ENCODE results near the gene DCAF4. TPM values are rescaled to one million over a fixed set of nuclear protein-coding genes. Genes with fewer than 3 reads are reported as not detected.

The DCAF4 gene, protein sequence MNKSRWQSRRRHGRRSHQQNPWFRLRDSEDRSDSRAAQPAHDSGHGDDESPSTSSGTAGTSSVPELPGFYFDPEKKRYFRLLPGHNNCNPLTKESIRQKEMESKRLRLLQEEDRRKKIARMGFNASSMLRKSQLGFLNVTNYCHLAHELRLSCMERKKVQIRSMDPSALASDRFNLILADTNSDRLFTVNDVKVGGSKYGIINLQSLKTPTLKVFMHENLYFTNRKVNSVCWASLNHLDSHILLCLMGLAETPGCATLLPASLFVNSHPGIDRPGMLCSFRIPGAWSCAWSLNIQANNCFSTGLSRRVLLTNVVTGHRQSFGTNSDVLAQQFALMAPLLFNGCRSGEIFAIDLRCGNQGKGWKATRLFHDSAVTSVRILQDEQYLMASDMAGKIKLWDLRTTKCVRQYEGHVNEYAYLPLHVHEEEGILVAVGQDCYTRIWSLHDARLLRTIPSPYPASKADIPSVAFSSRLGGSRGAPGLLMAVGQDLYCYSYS
- total RNA-seq: 3.7 and 6.7 TPM in 2 replicates

DNA sequence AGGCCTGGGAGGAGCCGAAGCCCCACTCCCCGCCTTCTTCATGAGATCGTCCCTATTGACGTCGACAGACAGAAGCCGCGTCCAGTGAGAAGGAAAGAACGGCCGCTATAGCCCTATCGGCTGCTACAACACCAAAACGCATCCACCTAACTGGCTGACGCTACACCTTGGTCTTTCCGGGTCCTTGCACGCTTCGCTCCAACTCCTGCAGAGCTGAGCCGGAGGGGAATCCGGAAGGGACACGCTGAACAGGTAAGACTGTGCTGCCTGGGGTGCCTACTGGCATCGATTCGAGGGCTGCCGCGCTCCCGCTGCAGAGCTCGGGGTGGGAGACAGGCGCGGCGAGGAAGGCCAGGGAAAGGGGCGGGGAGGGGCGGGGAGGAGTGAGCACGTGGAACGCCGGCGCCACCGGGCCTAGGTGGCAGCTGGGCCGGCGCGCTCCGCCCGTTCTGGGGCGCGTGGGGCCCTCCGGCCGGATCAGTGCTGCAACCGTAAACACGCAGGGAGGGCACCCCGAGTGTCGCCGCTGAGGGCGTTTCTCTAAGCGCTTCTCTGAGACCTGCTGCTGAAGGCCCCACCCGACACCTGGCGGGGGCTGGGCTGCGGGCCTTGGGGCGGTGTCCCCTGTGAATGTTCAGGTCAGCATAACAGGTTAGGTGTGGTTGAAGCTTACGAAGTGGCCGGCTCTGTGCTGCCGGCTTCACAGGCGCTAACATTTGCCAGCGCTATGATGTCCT, at the start of gene DCAF4:
DCAF4 (plus strand) TSS at position 173 of the 737 bp plus-strand sequence. CDS start 11,515 bp downstream, outside the sequence.
- peak; percentile 98 for DNase-seq (ENCODE audit: low read depth in 2 of 2)

DNA sequence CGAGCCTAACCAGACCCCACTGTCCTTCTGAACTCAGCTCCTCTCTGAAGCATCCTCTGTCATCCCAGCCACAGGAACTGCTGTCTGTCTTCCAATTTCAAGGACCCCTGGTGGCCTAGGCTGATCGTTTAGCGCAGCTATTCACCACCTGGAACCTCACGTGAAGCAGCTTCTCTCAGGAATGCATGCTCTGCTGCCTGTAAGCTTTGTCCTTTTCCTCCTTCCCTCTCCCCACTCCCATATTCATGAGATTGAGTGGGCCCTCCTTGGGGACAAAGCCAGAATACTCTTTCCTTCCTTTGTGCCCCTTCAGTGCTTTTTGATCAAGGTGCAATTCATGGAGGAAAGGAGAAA, 49.6 kb upstream of the DCAF4 start:
- no peak for DNase-seq (ENCODE audit: low read depth in 2 of 2)

DNA sequence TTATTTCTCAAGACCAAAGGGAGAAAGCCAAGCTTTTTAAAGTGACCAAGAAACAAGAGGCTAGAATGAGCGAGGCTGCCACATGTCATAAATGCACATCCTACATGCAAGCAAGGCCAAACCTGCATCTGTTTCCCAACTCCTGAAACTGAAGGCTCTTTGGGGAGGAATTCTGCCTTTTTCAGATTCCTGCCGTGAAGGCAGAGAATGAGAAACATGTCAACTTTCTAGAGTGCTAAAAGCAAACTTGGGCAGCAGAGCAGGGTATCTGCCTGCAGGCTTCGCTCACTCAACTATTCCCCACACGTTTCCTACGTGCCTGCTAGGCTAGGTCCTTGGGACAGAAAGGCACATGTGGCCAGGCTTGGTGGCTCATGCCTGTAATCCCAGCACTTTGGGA, 47.5 kb upstream of the DCAF4 start:
- DNase-seq (ENCODE audit: low read depth in 2 of 2): no peak

DNA sequence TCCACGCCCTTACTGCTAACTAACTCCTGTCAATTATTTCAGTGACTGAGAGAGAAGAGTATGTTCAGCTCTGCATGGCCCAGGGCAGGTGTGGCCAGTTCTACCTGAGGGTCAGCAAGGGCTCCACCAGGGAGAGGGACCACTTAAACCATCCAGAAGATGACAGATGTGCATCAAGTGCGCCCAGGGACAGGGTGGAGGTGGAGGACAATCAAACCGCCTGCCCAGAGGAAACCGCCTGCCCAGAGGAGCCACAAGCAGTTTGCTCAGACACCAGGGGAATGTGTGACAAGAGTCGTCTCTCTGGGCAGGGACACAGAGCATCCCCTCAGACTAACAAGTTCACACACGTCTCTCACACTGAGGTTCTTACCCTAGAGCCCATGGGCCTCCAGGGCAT, 46.8 kb upstream of the DCAF4 start:
- DNase-seq (ENCODE audit: low read depth in 2 of 2): no peak

DNA sequence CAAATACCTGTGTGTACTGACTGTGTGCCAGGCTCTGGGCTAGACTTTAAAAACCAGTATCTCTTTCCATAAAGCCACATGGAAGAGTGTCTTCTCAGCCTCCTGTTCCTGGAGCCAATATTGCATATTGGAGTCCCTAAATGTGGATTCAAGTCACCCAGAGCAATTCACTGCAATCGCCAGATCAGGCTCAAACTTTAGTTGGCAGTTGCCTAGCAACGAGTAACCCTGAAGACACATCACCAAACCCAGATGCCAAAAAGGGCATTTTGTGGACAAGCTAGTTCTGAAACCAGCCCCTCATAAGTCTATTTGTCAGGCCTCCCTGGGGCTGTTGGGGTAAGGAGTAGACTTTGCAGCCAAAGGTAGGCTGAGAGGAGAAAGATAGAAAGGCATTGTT, 46.1 kb upstream of the DCAF4 start:
- DNase-seq (ENCODE audit: low read depth in 2 of 2): no peak

DNA sequence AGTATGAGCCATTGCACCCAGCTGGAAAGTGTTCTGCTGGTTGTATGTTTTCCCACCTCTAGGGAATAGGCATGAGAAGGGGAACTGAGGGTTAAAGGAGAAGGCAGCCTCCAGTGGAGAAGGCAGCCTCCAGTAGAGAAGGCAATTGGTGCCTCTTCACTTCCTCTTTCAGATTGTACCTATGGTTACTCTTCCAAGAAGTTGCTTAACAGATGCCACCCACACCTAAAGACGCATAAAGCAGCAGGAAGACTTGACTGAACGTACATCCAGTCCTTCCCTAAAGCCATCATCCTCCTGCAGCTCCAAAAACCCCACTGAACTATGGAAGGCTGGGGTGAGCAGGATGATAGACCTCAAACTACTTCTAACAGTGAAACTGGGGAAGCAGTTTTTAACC, 45.4 kb upstream of the DCAF4 start:
- no peak for DNase-seq (ENCODE audit: low read depth in 2 of 2)

DNA sequence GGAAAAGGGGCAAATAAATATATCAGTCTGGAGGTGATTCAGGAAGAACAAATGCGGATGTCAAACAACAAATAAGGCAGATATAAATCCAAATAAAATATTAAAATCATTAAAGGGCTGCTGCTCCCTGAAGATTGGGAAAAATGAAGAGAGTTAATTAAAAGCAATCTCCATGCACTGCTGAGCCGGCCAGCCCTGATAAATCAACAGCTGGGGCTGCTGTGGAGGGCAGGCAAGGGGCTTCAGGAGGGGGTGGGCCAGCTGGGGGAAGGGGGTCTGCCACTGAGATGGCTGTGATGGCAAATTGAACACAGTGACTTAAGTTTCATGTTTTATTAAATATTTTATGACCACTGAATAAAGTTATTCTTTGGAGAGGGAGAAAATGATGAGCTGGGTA, 44.7 kb upstream of the DCAF4 start:
- DNase-seq (ENCODE audit: low read depth in 2 of 2): no peak

DNA sequence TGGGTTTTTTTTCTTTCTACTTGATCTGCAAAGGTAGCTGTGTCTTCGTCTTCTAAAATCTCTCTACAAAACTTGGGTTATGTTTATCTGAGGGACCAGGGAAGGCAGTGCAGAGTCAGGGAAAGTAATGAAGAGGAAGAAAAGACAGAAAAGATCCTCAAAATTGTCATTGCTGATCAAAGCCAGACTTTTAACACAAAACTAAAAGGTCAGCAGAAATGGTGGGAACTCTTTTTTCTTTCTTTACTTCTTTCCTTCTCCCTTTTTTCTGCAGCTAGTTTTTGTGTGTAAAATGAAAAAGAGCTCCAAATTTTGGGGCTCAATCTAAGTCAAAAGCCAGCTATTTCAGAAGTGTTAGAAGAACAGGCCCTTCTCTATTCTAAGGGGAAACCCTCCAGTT, 44.2 kb upstream of the DCAF4 start:
- no peak for DNase-seq (ENCODE audit: low read depth in 2 of 2)

DNA sequence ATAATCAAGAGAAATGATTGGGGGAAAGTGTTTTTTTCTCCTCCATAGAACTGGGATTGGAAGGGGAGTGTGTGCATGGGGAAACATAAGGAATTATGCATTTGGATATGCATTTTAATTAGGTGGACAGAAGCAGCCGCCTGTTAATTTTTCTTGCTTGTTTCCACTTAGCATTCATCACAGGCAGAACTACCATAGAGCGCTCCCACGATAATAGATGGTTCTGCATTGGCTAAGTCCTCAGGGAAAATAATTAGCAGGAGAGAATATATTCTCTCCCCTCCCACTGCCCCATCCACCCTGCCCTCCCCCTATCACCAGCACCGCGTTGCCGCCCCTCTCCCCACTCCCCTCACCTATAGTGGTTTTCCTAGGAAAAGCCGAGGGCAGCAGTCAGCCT, 43.8 kb upstream of the DCAF4 start:
- no peak for DNase-seq (ENCODE audit: low read depth in 2 of 2)

DNA sequence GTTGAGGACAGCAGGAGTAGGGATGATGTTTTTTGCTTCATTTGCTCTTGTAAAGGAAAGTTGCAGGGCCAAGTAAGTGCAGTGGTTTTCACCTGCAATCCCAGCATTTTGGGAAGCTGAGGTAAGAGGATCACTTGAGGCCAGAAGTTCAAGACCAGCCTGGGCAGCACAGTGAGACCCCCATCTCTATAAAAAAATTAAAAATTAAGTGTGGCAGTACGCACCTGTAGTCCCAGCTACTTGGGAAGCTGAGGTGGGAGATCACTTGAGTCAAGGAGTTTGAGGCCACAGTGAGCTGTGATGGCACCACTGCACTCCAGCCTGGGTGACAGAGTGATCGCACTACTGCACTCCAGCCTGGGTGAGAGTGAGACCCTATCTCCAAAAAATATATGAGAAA, 43.2 kb upstream of the DCAF4 start:
- DNase-seq (ENCODE audit: low read depth in 2 of 2): no peak

DNA sequence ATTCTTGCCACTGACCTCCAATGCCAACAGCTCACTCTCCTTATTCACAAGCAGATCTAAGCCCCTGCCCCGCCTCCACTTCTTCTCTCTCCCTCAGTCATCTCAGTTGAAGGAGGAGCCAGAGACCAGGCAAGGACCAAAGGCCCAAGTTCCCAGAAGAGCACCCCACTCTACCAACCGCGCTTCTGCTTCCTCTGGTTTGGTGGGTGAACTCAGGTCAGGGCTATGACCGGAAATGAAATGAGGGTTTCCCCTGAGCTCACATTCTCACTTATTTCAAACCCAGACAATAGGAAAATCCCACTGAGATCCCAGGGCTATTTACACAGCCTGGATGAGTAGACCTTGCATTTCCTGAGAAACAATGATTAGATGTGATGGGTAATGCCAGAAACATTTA, 42.3 kb upstream of the DCAF4 start:
- peak; percentile 65 to 94 for DNase-seq (ENCODE audit: low read depth in 2 of 2)

DNA sequence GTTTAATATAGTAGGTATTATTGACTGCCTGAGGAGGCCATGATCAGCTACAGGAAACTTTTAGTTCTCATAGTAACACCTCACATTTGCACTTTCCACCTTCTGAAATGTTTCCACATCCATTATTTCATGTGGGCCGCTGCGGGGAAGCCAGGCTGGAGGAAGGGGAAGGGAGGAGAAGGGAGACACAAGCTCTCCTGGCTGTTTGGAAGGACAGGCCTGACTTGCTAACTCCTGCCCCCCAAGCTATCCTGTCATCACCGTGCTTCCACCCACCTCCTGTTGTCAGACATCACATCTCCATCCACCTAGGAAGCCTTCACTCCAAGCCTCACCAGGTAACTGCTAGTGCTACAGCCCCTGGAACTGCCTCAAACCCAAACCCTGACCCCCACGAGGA, 41.9 kb upstream of the DCAF4 start:
- DNase-seq (ENCODE audit: low read depth in 2 of 2): no peak

DNA sequence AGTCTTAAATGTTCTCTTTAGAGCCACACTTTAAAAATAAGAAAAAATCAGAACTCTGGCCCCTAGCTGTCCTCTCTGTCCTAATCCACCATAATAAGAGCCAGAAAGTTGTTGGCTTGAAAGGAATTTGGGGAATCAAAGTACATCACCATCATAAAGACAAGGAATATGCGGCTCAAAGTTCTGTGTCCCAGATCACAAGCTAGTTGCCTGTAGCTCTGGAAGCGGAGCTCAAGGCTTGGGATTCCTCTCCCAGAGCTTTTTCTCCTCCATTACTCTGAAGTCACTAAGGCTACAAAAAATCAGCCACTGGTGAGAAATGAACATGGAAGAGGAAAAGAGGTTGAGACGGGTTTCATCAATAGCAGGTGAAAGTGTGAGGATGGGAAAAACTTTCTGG, 38.8 kb upstream of the DCAF4 start:
- DNase-seq (ENCODE audit: low read depth in 2 of 2): no peak

DNA sequence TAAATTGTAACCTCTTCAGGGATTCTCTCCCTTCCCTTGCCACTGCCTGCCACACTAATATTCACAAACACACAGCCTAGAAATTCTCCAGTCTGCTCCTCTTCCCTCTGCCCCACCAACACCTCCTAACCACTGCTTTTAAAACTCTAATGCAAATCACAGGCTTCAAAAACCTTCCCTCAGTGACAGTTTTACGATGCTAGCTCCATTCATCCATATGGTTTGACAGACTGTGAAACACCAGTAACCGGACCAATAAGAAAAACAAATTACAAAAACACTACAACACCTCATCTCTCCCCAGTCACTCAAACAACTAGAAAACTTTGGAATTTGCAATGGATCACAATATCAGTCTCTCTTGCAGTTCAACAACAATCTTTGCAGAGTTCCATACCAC, 38.1 kb upstream of the DCAF4 start:
- DNase-seq (ENCODE audit: low read depth in 2 of 2): no peak

DNA sequence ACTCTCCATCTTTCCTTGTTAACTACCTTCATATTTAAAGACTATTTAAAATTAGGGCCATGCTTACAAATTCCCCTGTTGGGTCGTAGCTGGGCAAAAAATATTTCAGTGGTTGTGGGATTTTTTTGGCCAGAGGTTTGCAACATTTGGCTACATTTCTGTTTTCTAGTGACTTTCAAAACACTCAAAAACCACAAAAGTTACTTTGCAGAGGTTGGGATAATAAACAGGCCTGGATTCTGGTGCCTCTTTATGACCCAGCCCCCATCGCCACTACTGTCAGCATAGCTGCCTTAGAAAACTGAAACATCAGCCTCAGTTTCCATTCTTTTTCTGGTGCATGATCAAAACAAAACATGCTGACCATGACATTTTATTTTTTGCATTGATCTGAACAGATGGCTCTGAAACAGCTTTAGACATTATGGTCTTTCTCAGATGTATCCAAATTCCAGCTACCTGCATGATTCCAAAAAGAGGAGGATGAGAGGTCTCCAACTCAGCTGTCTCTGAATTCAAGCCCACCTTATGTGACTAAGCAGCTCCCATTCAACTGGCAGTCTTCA, 37.5 kb upstream of the DCAF4 start:
- DNase-seq (ENCODE audit: low read depth in 2 of 2): no peak

DNA sequence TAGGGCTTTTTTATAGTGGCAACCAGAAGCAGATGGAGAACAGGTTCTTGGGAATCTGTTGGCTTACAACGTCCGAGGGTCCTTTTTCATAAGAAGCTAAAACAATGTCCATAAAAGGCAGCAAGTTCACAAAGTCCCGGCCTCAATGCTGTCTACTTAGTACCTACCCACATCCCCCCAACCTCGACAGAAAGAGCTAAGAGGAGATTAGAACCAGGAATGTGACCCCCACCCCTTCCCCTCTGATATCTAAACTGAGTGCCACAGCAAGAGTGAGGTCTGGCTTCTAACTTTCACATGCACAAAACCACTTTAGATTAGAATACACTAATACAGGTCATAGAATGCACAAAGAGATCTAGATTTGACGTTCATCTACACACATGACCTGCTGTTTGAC, 36.9 kb upstream of the DCAF4 start:
- DNase-seq (ENCODE audit: low read depth in 2 of 2): no peak

DNA sequence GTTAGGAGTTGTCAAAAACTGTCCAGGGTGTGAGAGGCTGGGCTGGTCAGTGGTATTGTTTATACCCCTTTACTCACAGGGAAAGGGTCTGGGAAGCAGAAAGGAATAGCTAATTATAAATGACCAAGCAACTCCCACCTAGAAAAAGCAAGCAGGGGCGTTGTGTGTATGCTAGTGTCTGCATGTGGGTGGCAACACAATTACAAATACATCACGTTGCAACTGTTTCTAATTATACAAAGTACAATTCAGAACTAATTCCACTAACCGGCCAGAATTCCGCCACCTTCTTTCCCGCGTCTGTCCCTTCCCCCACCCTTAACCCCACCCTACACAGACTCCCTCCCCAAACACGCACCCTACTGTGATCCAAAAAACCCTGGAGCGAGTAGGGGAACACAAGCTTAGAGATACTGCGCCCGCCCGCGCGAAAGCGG, 34.6 kb upstream of the DCAF4 start:
- DNase-seq (ENCODE audit: low read depth in 2 of 2): no peak

DNA sequence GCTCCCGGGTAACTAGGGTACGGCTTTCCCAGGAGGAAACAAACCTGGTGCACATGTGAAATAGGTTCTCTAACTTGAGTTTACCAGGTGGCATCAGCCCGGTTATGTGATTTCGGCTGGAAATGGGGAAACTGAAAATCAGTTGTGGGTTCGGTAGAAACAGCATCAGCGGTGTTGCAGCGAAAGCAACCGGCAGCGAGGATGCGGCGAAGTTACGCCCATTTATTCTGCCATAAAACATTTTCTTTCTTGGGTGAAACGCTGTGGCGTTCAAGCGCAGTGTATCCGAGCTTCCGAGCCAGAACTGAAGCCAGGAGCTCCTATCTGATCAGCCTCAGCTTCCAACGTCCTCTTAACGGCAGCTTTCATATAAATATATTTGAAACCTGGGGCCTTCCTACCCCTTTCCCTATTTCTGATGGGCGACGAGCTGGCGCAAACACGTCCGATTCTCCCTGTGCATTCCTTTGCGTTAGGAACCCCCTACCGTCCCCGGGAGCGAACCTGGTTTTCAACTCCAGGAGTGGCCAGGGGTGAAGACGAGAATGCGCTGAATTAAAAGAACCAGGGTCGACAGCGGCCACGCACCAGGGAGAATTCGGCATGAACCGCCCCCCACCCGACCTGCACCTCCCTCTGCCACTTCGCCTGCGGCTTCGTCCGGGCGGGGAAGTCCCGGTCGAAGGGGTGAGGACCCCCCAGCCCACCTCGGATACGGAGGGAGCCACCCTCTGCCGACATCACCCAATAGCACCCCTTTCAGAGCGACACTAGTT, 34.0 kb upstream of the DCAF4 start:
- peak; percentile 32 to 53 for DNase-seq (ENCODE audit: low read depth in 2 of 2)

DNA sequence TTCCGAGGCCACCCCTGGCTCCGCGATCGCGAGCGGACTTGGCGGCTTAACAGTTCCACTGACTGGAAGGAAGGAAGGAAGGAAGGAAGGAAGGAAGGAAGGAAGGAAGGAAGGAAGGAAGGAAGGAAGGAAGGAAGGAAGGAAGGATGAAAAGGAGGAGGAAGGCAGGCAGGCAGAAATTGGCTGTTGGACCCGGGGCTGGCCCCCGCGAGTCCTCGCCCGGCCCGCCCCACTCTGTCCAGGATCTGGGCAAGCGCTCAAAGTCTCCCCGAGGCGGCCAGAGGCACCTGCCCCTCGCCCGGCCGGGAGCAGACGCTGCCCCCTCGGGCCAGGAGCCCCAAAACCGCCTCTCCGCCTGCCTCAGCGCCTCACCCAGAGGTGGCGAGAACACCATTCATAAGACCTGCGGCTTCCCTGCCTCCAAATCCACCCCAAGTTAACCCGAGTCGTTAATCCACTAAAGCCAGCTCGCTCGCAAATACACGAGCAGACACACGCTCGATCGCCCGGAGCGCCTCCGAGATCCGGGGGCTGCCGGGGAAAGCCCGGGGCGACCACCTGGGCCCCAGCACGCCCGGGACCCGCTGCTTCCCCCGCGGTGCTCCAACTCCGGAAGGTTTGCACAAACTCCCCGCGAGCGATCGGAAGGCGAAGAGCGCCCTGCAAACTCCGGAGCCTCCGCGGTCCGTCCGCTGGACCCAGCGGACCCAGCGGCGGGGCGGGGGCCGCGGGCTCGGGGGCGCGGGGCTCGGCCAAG, 33.2 kb upstream of the DCAF4 start:
- peak; percentile 34 to 44 for DNase-seq (ENCODE audit: low read depth in 2 of 2)

DNA sequence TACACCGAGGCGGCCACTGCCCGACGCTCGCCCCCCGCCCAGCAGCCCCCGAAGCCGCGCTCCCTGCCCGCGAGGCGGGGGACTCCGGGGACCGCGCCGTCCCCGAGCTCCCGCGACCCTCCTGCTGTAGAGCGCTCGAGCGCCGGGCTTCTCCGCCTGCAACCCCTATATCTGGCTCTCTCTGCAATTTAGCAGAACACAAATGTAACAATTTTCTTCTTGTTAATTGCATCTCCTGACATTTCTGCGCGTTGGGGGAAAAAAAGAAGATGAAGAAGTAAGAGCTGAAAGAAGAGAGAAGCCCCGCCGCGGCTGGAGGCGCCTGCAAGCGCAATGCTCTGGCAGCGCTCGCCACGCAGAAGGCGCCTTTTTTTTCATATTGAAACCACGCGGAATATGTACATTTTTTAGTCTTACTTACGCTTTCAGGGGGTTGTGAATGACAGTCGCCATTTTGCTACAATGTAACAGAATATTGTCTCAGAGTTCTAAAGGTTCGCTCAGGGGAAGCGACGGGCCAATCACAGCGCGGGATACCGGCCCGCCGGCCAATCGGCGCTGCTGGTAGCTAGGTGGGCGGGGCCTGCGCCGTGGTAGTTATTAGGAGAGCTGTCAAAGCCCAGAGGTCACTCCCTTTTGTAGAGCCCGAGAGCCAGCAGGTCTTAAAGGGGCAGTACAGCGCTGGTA, 32.5 kb upstream of the DCAF4 start, which contains the start of gene DPF3:
DPF3 (minus strand) TSS at position 466 of the 687 bp plus-strand sequence; CDS start at position 453, 13 bp downstream.
- DNase-seq (ENCODE audit: low read depth in 2 of 2): peak; percentile 92 to 97
